H1 (cell line): ENCODE data around the gene SH3RF2. TPM values are rescaled to one million over a fixed set of nuclear protein-coding genes. Genes with fewer than 3 reads are reported as not detected.

Source experiments
- CTCF ChIA-PET: fragments of 300-600 bp; sonication (Branson Sonifier 250); formaldehyde crosslinking; loops from one replicate; lab custom pipeline; 2021; ENCODE audit not compliant: partially characterized antibody; lab: Charles Lee
- POLR2A ChIA-PET: fragments of 300-600 bp; sonication (Branson Sonifier 250); formaldehyde crosslinking; loops from one replicate; lab custom pipeline; 2021; ENCODE audit warnings: inconsistent platforms; ENCODE audit not compliant: partially characterized antibody; lab: Charles Lee
- DNase-seq, 2 experiments: peaks; one replicate each; pipeline versions ENCODE4 v3.0.0 to v3.0.0-alpha.2; 2010 to 2022; ENCODE audit warnings: low spot score in 2 of 2, low read depth in 1 of 2, mixed read lengths in 1 of 2
- FAIRE-seq: peaks from 2 replicates; lab custom pipeline; 2011; peaks lifted over from hg19 to GRCh38; lab: Jason Lieb, UNC
- H2AFZ ChIP-seq: 2 replicates; pipeline ENCODE4 v1.8.1; 2012; ENCODE audit warnings: low read length, inconsistent platforms
- H2AK5ac ChIP-seq: 2 replicates; pipeline ENCODE4 v1.6.1; 2013; ENCODE audit warnings: low read depth, low read length
- H2BK120ac ChIP-seq: replicated peaks from 2 replicates; pipeline ENCODE3; 2013; ENCODE audit warnings: low read depth, low read length, inconsistent platforms
- H2BK12ac ChIP-seq: 2 replicates; pipeline ENCODE4 v1.6.1; 2013; ENCODE audit warnings: low read depth, low read length
- H2BK15ac ChIP-seq: 2 replicates; pipeline ENCODE4 v1.6.1; 2013; ENCODE audit warnings: low read length
- H2BK20ac ChIP-seq: 2 replicates; pipeline ENCODE4 v1.6.1; 2013; ENCODE audit warnings: low read length
- H2BK5ac ChIP-seq: 2 replicates; pipeline ENCODE4 v1.6.1; 2013; ENCODE audit warnings: low read depth, low read length
- H3K14ac ChIP-seq: 2 replicates; pipeline ENCODE4 v1.6.1; 2013; ENCODE audit warnings: inconsistent platforms; ENCODE audit not compliant: insufficient read length
- H3K18ac ChIP-seq: 2 replicates; pipeline ENCODE4 v1.6.1; 2013; ENCODE audit warnings: low read length; ENCODE audit errors: extremely low read depth
- H3K23ac ChIP-seq: 2 replicates; pipeline ENCODE4 v1.6.1; 2013; ENCODE audit warnings: inconsistent platforms; ENCODE audit not compliant: insufficient read length
- H3K23me2 ChIP-seq: 2 replicates; pipeline ENCODE4 v1.6.1; 2013; ENCODE audit warnings: low read depth, low read length
- H3K27ac ChIP-seq: 2 replicates; pipeline ENCODE4 v1.6.1; 2011; ENCODE audit warnings: low read depth, low read length, inconsistent platforms
- H3K27me3 ChIP-seq, 4 experiments: replicated peaks in 1 of 4; 1 replicate in 1 of 4; 2 replicates in 3 of 4; pipeline versions ENCODE4 v1.6.1 to v1.8.1; 2011 to 2013; ENCODE audit warnings: low read length in 3 of 4, mild to moderate bottlenecking in 3 of 4, inconsistent platforms in 2 of 4, mixed read lengths in 2 of 4, moderate library complexity in 1 of 4; ENCODE audit not compliant: control insufficient read depth in 3 of 4, insufficient read depth in 3 of 4; ENCODE audit errors: extremely low read depth in 1 of 4
- H3K36me3 ChIP-seq, 4 experiments: 2 replicates each; pipeline versions ENCODE4 v1.6.1 to v1.8.1; 2011 to 2013; ENCODE audit warnings: mild to moderate bottlenecking in 4 of 4, low read length in 3 of 4, moderate library complexity in 2 of 4, control low read depth in 1 of 4, inconsistent platforms in 1 of 4; ENCODE audit not compliant: insufficient read depth in 4 of 4, control insufficient read depth in 2 of 4
- H3K4ac ChIP-seq: replicated peaks from 2 replicates; pipeline ENCODE3; 2013; ENCODE audit warnings: low read length, low read depth, mixed read lengths, inconsistent platforms; ENCODE audit not compliant: insufficient read length
- H3K4me1 ChIP-seq, 4 experiments: replicated peaks in 1 of 4; 1 replicate in 1 of 4; 2 replicates in 3 of 4; pipeline versions ENCODE4 v1.6.1 to v1.8.1; 2011 to 2013; ENCODE audit warnings: low read length in 3 of 4, inconsistent platforms in 2 of 4, mixed read lengths in 1 of 4; ENCODE audit not compliant: insufficient read depth in 4 of 4, control insufficient read depth in 3 of 4
- H3K4me2 ChIP-seq, 2 experiments: 2 replicates each; pipeline versions ENCODE4 v1.6.1 to v1.8.1; 2011 to 2013; ENCODE audit warnings: low read depth in 2 of 2, low read length in 2 of 2, control low read depth in 1 of 2, inconsistent platforms in 1 of 2, mild to moderate bottlenecking in 1 of 2; ENCODE audit not compliant: insufficient read depth in 1 of 2
- H3K4me3 ChIP-seq, 4 experiments: fragments of 200-600, 300-600 bp in 1 of 4; sonication (generic), shearing (Covaris generic), sonication (Bioruptor Twin) in 1 of 4; 2 replicates each; pipeline versions ENCODE4 v1.5.1 to v1.8.1; 2011 to 2016; ENCODE audit warnings: low read length in 4 of 4, low read depth in 3 of 4, control low read depth in 2 of 4, inconsistent platforms in 2 of 4, mild to moderate bottlenecking in 2 of 4, mixed read lengths in 1 of 4, moderate library complexity in 1 of 4; ENCODE audit not compliant: insufficient read depth in 2 of 4; ENCODE audit errors: extremely low read depth in 1 of 4
- H3K56ac ChIP-seq: replicated peaks from 2 replicates; pipeline ENCODE3; 2013; ENCODE audit warnings: low read depth, mild to moderate bottlenecking, mixed read lengths, low read length, inconsistent platforms; ENCODE audit not compliant: insufficient read length
- H3K79me1 ChIP-seq: 2 replicates; pipeline ENCODE4 v1.6.1; 2013; ENCODE audit warnings: low read depth, low read length, control low read depth
- H3K79me2 ChIP-seq, 2 experiments: 2 replicates each; pipeline versions ENCODE4 v1.6.1 to v1.8.1; 2012 to 2013; ENCODE audit warnings: low read length in 2 of 2, mild to moderate bottlenecking in 2 of 2, inconsistent platforms in 1 of 2; ENCODE audit not compliant: insufficient read depth in 2 of 2, control insufficient read depth in 1 of 2
- H3K9ac ChIP-seq, 4 experiments: replicated peaks in 1 of 4; 1 replicate in 1 of 4; 2 replicates in 3 of 4; pipeline versions ENCODE4 v1.6.1 to v1.8.1; 2011 to 2013; ENCODE audit warnings: low read depth in 3 of 4, low read length in 3 of 4, control low read depth in 2 of 4, mild to moderate bottlenecking in 2 of 4, moderate library complexity in 2 of 4, inconsistent platforms in 1 of 4; ENCODE audit errors: extremely low read depth in 1 of 4
- H3K9me3 ChIP-seq, 2 experiments: 2 replicates each; pipeline versions ENCODE4 v1.6.1 to v1.8.1; 2012 to 2013; ENCODE audit warnings: mild to moderate bottlenecking in 2 of 2, moderate library complexity in 2 of 2, control low read depth in 1 of 2, inconsistent platforms in 1 of 2, low read depth in 1 of 2, low read length in 1 of 2, mixed read lengths in 1 of 2; ENCODE audit not compliant: insufficient read depth in 2 of 2
- H4K20me1 ChIP-seq, 2 experiments: replicated peaks in 1 of 2; 2 replicates each; pipeline versions ENCODE3 to v1.8.1; 2011 to 2013; ENCODE audit warnings: inconsistent platforms in 2 of 2, low read length in 2 of 2, mild to moderate bottlenecking in 1 of 2; ENCODE audit not compliant: insufficient read depth in 2 of 2, control insufficient read depth in 1 of 2
- H4K5ac ChIP-seq: 2 replicates; pipeline ENCODE4 v1.6.1; 2013; ENCODE audit warnings: low read length, low read depth, mixed read lengths, inconsistent platforms; ENCODE audit not compliant: insufficient read length
- H4K8ac ChIP-seq: 2 replicates; pipeline ENCODE4 v1.8.0; 2013; ENCODE audit warnings: mild to moderate bottlenecking, moderate library complexity, low read length, inconsistent platforms; ENCODE audit not compliant: insufficient read depth; ENCODE audit errors: extremely low read depth
- H4K91ac ChIP-seq: replicated peaks from 2 replicates; pipeline ENCODE3; 2013; ENCODE audit warnings: low read length, mixed read lengths, inconsistent platforms; ENCODE audit not compliant: insufficient read length
- BCL11A ChIP-seq, 2 experiments: IDR thresholded peaks; one replicate each; pipeline ENCODE4 v1.6.1; 2011; ENCODE audit warnings: low read depth in 2 of 2, low read length in 2 of 2, mild to moderate bottlenecking in 2 of 2
- HDAC6 ChIP-seq: IDR thresholded peaks from one replicate; pipeline ENCODE4 v1.7.1; 2012; ENCODE audit warnings: low read depth, mild to moderate bottlenecking, inconsistent platforms, low read length, moderate library complexity
- SP1 ChIP-seq: IDR thresholded peaks from 2 replicates; pipeline ENCODE4 v1.6.1; 2011; ENCODE audit warnings: low read depth, low read length
- SP4 ChIP-seq: IDR thresholded peaks from 2 replicates; pipeline ENCODE4 v1.6.1; 2012; ENCODE audit warnings: low read length, inconsistent platforms
- WGBS, 2 experiments: shearing (Covaris generic) in 1 of 2; methylation state at CpG; one replicate each; pipeline versions ENCODE4 v1.1.6 to v1.1.7; 2013 to 2015; ENCODE audit warnings: low lambda C conversion rate in 2 of 2, mixed read lengths in 2 of 2, inconsistent platforms in 1 of 2, low coverage in 1 of 2, missing lambda C conversion rate in 1 of 2; ENCODE audit not compliant: insufficient replicate concordance in 2 of 2, insufficient coverage in 1 of 2, insufficient read length in 1 of 2; ENCODE audit errors: extremely low coverage in 1 of 2, missing lambda C conversion rate in 1 of 2; 5-methylcytosine and 5-hydroxymethylcytosine counted together
- polyA plus RNA-seq, 7 experiments: library from polyadenylated mRNA; depleted of rRNA in 3 of 7; stranded (reverse) in 5 of 7; unstranded in 2 of 7; fragments of >200 nt in 5 of 7; fragments of 200-250 nt in 2 of 7; gene quantifications; 1 replicate in 5 of 7; 2 replicates in 1 of 7; 4 replicates in 1 of 7; pipeline versions ENCODE4 v1.2.1 to v1.2.3, GENCODE V29; 2011 to 2013; ENCODE audit warnings: missing spikeins in 2 of 7, mixed read lengths in 2 of 7
- total RNA-seq: library from RNA; stranded (reverse); fragmentation: NEBNext Ultra II Directional; extraction: Animal tissue kit (Norgen Biotek cat#: 25700); gene quantifications from 2 replicates; pipeline ENCODE4 v1.2.1, GENCODE V29; 2021

Gene SH3RF2
- total and polyA plus RNA-seq, 2 of the 8 experiments (the other 6 are each of a cell fraction or from before 2014, with no cell fraction given): 0.80 to 0.95 TPM

- POLR2A ChIA-PET: no interaction called here
Measured at GRCh38 chr5:146020100-146020499, 83.7 kb downstream of the SH3RF2 start.

More at GRCh38 chr5:146020100-146020499, 83.7 kb downstream of the SH3RF2 start:
- H4K5ac ChIP-seq: no peak overlapping the region
- H4K8ac ChIP-seq: no peak overlapping the region
- no peak for TF ChIP-seq SP4
- no peak for TF ChIP-seq SP1
- TF ChIP-seq BCL11A (IDR thresholded peaks at IDR 0.05; ENCODE audit: low read depth in 2 of 2, low read length in 2 of 2): no peak
- TF ChIP-seq HDAC6: no peak
- TF ChIP-seq, all 59 proteins: peak for 0
- Histone ChIP-seq H2BK12ac (no peak overlapping the region), H3K4me3 (no peak overlapping the region), H3K27me3 (no peaks in the 10 kb centered on the region), H3K36me3 (no peaks in the 10 kb centered on the region), H3K4ac (no peak overlapping the region), H3K23me2 (no peaks in the 10 kb centered on the region; the same call in 1 of the 2 replicates), H2BK15ac (no peak overlapping the region), H3K23ac (no peak overlapping the region), H2BK120ac (no peak overlapping the region), H2AFZ (no peak overlapping the region), H3K56ac (no peak overlapping the region), H3K9me3 (no peaks in the 10 kb centered on the region), H2AK5ac (no peak overlapping the region), H2BK20ac (no peak overlapping the region), H3K18ac (no peak overlapping the region), H3K9ac (no peak overlapping the region), H2BK5ac (no peak overlapping the region), H4K20me1 (no peaks in the 10 kb centered on the region), H3K79me2 (no peaks in the 10 kb centered on the region), H4K91ac (no peak overlapping the region), H3K4me2 (no peak overlapping the region), H3K27ac (no peak overlapping the region), H3K79me1 (no peaks in the 10 kb centered on the region), H3K4me1 (peaks cover 0 to 2% (median under 1%) of the 10 kb centered on the region in 4 experiments; a peak in 2 of 7 replicates), H3K14ac (no peak overlapping the region)
- CTCF ChIA-PET: interaction anchor here (0.6 to 1.2 kb wide), 3 partner anchors 21 to 1231 kb away, joined by 3 to 8 read pairs (median 6); no protein-coding TSS in a partner anchor
- FAIRE-seq (no peak), DNase-seq (no peak)
- 50% methylated on average over 2 of the region's 2 CpGs; no CpG with 5 or more reads in 1 of the 2 experiments for WGBS, 2 experiments
